ENCODE measurements around the gene DDX39A. TPM values are rescaled to one million over a fixed set of nuclear protein-coding genes. Genes with fewer than 3 reads are reported as not detected.
A peak's percentile ranks its signal among the peaks of the same experiment; 100 is the strongest.

Gene DDX39A
- total RNA-seq, 2 experiments from 2014 or later, result 233 to 234 TPM

DNA sequence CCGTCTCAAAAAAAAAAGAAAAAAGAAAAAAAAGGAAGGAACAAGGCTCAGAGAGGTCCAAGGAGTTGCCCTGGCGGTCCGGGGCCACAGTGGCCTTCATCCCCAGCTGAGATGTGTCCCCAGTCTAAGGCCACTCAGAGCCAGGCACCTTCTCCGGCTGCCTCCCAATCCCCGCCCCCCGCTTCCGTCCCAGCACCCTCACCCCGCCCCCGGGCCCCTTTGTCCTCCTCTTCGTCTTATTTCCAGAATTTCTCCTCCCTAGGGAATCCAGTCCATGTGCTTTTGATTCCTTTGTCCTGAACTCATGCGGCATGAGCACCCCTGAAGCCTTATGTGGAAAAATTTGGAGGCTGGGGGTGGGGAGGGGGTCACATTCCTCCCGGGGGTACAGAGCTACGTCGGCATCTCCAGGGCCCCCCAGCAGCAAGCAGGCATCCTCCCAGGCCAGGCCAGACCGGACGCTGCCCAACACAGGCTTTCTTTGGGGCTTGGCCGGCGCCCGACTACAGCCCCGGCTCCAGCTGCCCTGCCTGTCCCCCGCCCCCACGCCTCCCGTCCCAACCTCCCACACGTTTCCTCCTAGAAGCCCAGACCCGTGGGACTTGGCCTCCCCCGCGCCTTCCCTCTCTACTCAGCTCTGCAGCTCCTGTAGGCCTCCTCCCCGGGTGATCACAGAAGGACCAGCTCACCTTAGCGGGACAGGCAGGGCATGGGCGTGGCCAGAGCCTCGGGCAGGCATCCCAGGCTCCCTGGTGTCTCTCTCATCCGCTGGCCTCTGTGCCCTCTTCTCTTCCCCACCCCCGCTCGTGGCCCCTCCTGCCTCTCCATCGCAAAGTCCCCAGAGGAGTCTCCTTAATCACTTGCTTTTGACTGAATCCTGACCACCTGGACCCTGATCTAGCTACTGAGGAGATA, 55.7 kb downstream of the DDX39A start:
- H3K4me3 Mint-ChIP-seq, result peak overlapping the region; percentile 81
- peak overlapping the region; percentile 72 for H3K27ac Mint-ChIP-seq
- no peaks in the 10 kb centered on the region for H3K9me3 Mint-ChIP-seq
- CTCF ChIA-PET, result interaction anchor here (0.9 to 4.0 kb wide), 9 partner anchors 9 to 227 kb away, joined by 3 to 37 read pairs (median 5); partner anchors contain the start of genes ADGRE5 and ASF1B
- no peaks in the 10 kb centered on the region for H3K27me3 Mint-ChIP-seq
- peak; percentile 59 for DNase-seq
- peaks cover 59% of the 10 kb centered on the region for H3K4me1 Mint-ChIP-seq
- POLR2A ChIA-PET, result interaction anchor here (0.9 to 12.0 kb wide), 12 partner anchors 7 to 227 kb away, joined by 3 to 308 read pairs (median 4); partner anchors contain the start of genes ADGRE5, ASF1B and DDX39A
- no peaks in the 10 kb centered on the region for H3K36me3 Mint-ChIP-seq (ENCODE audit: low read depth)

DNA sequence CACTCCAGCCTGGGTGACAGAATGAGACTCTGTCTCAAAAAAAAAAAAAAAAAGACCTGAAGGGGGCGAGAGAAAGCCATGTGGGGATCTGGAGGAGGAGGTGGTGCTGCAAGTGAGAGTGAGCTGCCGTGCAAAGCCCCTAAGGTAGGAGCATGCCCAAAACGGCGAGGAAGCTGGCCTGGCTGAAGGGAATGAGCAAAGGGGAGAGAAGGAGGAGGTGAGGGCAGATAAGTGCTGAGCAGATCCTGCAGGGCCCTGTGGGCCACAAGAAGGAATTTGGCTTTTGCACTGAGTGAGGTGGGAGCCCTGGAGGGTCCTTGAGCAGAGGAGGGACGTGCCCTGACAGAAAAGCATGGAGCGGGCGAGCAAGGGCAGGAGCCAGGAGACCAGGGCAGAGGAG, 57.3 kb downstream of the DDX39A start:
- H3K27me3 Mint-ChIP-seq, result no peaks in the 10 kb centered on the region
- ChIA-PET CTCF (interaction anchor here (0.6 to 4.0 kb wide), 25 partner anchors 8 to 226 kb away, joined by 3 to 37 read pairs (median 4); partner anchors contain the start of genes ADGRE5, ASF1B and DDX39A), POLR2A (interaction anchor here (0.7 to 12.0 kb wide), 5 partner anchors 9 to 78 kb away, joined by 3 to 308 read pairs (median 4); partner anchors contain the start of gene ADGRE5)
- H3K4me3 Mint-ChIP-seq, result peak overlapping the region; percentile 46
- no peaks in the 10 kb centered on the region for H3K36me3 Mint-ChIP-seq (ENCODE audit: low read depth)
- peak overlapping the region; percentile 22 for H3K27ac Mint-ChIP-seq
- peaks cover 45% of the 10 kb centered on the region for H3K4me1 Mint-ChIP-seq
- no peaks in the 10 kb centered on the region for H3K9me3 Mint-ChIP-seq
- DNase-seq, result no peak

Other genes with a start within 250 kb of the DDX39A start
- gene ADGRL1, start 213.2 kb downstream of the DDX39A start, total RNA-seq, result 1 to 10 TPM; 6.5 to 6.7 TPM
- gene ADGRE5, start 37.9 kb downstream of the DDX39A start, total RNA-seq, result 100 to 1,000 TPM; 293 to 299 TPM
- 100 to 1,000 TPM; 219 to 232 TPM for gene PKN1, start 14.0 kb upstream of the DDX39A start, total RNA-seq
- 1 to 10 TPM in 1 of 2 experiments, under 1 TPM in 1; 0.93 to 1.3 TPM for gene PTGER1, start 56.0 kb upstream of the DDX39A start, total RNA-seq
- gene GIPC1, start 76.8 kb upstream of the DDX39A start, total RNA-seq, result 10 to 100 TPM; 39.8 to 40.0 TPM
- 100 to 1,000 TPM; 108 to 114 TPM for gene DNAJB1, start 99.1 kb upstream of the DDX39A start, total RNA-seq
- 100 to 1,000 TPM; 171 to 178 TPM for gene TECR, start 110.3 kb upstream of the DDX39A start, total RNA-seq
- 10 to 100 TPM; 91.6 to 93.0 TPM for gene NDUFB7, start 152.7 kb upstream of the DDX39A start, total RNA-seq
- not detected for gene CLEC17A, start 163.7 kb upstream of the DDX39A start, total RNA-seq

Measured in activated CD4-positive, alpha-beta memory T cell treated with anti-CD3 and anti-CD28 coated beads, Interleukin-2, amount 10 ng/mL, durations not matched to agents 7 days and 5 days (primary cell).